SK-N-SH treated with all-trans-retinoic acid at 6 μM for 48 hours (cell line): Measurements from ENCODE around the gene SUFU.

Experiments
- GLIS3 ChIP-seq: fragments of 250-450 bp; sonication (Bioruptor Pico); IDR thresholded peaks from 2 replicates; pipeline ENCODE4 v1.5.0; 2020; ENCODE audit warnings: mild to moderate bottlenecking, moderate library complexity
- ZFP30 ChIP-seq: fragments of 450-650 bp; formaldehyde crosslinking; IDR thresholded peaks from 2 replicates; pipeline ENCODE4 v1.5.0; 2022; ENCODE audit warnings: mild to moderate bottlenecking, moderate library complexity
- TF ChIP-seq, protein P1 (sequence below): fragments of 250-450 bp; sonication (Bioruptor Pico); IDR thresholded peaks from 2 replicates; pipeline ENCODE4 v1.5.0; 2020; ENCODE audit warnings: mild to moderate bottlenecking, moderate library complexity

DNA sequence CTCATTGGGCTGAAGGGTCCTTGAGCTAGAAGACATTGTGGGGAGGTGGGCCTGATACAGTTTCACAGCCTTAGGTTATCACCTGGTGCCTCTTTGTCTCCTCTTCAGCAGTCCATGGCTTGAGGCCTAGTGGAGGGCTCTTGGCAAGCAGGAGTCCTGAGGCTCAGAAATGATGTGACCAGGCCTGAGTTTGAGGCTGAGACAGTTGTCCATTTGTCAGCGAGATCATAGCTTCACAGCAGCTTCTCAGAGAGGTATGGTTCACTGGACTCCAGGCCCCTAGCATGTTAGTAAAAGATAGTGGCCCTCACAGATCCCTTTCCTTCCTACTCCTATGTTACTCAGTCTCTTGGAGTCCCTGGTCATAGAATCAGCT lies 19.1 kb downstream of the SUFU start:
- TF ChIP-seq, protein P1, sequence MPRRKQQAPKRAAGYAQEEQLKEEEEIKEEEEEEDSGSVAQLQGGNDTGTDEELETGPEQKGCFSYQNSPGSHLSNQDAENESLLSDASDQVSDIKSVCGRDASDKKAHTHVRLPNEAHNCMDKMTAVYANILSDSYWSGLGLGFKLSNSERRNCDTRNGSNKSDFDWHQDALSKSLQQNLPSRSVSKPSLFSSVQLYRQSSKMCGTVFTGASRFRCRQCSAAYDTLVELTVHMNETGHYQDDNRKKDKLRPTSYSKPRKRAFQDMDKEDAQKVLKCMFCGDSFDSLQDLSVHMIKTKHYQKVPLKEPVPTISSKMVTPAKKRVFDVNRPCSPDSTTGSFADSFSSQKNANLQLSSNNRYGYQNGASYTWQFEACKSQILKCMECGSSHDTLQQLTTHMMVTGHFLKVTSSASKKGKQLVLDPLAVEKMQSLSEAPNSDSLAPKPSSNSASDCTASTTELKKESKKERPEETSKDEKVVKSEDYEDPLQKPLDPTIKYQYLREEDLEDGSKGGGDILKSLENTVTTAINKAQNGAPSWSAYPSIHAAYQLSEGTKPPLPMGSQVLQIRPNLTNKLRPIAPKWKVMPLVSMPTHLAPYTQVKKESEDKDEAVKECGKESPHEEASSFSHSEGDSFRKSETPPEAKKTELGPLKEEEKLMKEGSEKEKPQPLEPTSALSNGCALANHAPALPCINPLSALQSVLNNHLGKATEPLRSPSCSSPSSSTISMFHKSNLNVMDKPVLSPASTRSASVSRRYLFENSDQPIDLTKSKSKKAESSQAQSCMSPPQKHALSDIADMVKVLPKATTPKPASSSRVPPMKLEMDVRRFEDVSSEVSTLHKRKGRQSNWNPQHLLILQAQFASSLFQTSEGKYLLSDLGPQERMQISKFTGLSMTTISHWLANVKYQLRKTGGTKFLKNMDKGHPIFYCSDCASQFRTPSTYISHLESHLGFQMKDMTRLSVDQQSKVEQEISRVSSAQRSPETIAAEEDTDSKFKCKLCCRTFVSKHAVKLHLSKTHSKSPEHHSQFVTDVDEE (CRISPR knock-in tag): no peak
- TF ChIP-seq ZFP30 (no peak), GLIS3 (CRISPR knock-in tag) (no peak)
